Erythroblast (primary cell): ENCODE measurements around the gene TRPC6.

Experiments used
- GATA1 ChIP-seq: IDR thresholded peaks from 2 replicates; pipeline ENCODE4 v1.6.1; 2011; ENCODE audit warnings: low read depth, mild to moderate bottlenecking, control low read depth, low read length, moderate library complexity
- POLR2A ChIP-seq: IDR thresholded peaks from 2 replicates; pipeline ENCODE4 v1.6.1; 2011; ENCODE audit warnings: mild to moderate bottlenecking, low read length

- no peak for TF ChIP-seq POLR2A
- no peak for TF ChIP-seq GATA1
Measured at GRCh38 chr11:101584655-101585054, 848 bp upstream of the TRPC6 start.
